GM19468 (cell line): ENCODE data around the gene PCDHGA5.
"Not testable (repeated sequence)": the region's sequence is repeated elsewhere in the genome, so short reads cannot be mapped to it uniquely, and the experiment has no call there.

Source experiments
- ATAC-seq: cut with Tn5 transposase; IDR thresholded peaks from one replicate; pipeline ENCODE4 v1.9.1; 2021; ENCODE audit warnings: mild to moderate bottlenecking, moderate library complexity, moderate number of reproducible peaks; ENCODE audit not compliant: unreplicated experiment; ENCODE audit errors: extremely low read depth

PCDHGA5 gene

GRCh38 chr5:141349917-141350619 is 13.9 kb upstream of the PCDHGA5 start, which contains the start of gene PCDHGB1:
Gene PCDHGB1, plus strand, starts transcription at chr5:141350099. Its CDS starts 162 bp downstream, at chr5:141350261.
- ATAC-seq, result no peak

GRCh38 chr5:141351591-141351990 is 12.4 kb upstream of the PCDHGA5 start:
- no peak for ATAC-seq

GRCh38 chr5:141354900-141355469 is 9.0 kb upstream of the PCDHGA5 start, which contains the start of gene PCDHGA4:
Gene PCDHGA4, plus strand, starts transcription at chr5:141355021. Its CDS starts 87 bp downstream, at chr5:141355108.
- no peak for ATAC-seq

- no peak for ATAC-seq
Observed at GRCh38 chr5:141355641-141356040, 8.3 kb upstream of the PCDHGA5 start.

- ATAC-seq, result no peak
Observed at GRCh38 chr5:141356133-141356532, 7.8 kb upstream of the PCDHGA5 start.

GRCh38 chr5:141356950-141357349 is 7.0 kb upstream of the PCDHGA5 start:
- no peak for ATAC-seq

GRCh38 chr5:141359790-141360426 is 4.1 kb upstream of the PCDHGA5 start, which contains the start of gene PCDHGB2:
Gene PCDHGB2, plus strand, starts transcription at chr5:141359994. Its CDS starts 142 bp downstream, at chr5:141360136.
- no peak for ATAC-seq

GRCh38 chr5:141360685-141361084 is 3.3 kb upstream of the PCDHGA5 start:
- ATAC-seq, result no peak

- no peak for ATAC-seq
Observed at GRCh38 chr5:141362719-141363118, 1.2 kb upstream of the PCDHGA5 start.

GRCh38 chr5:141366016-141366896 is 2.3 kb downstream of the PCDHGA5 start:
- no peak for ATAC-seq

- peak; percentile 90 for ATAC-seq
Observed at GRCh38 chr5:141369994-141370848, 6.3 kb downstream of the PCDHGA5 start, which contains the start of gene PCDHGB3. Gene PCDHGB3, plus strand, starts transcription at chr5:141370242. Its CDS starts 153 bp downstream, at chr5:141370395.

GRCh38 chr5:141371572-141372475 is 7.9 kb downstream of the PCDHGA5 start:
- no peak for ATAC-seq

- ATAC-seq, result no peak
Observed at GRCh38 chr5:141373673-141374317, 9.8 kb downstream of the PCDHGA5 start, which contains the start of gene PCDHGA6. Gene PCDHGA6, plus strand, starts transcription at chr5:141373891. Its CDS starts 193 bp downstream, at chr5:141374084.

GRCh38 chr5:141374627-141375026 is 10.7 kb downstream of the PCDHGA5 start:
- ATAC-seq, result no peak

- ATAC-seq, result not testable (repeated sequence)
Observed at GRCh38 chr5:141375444-141376155, 11.6 kb downstream of the PCDHGA5 start.

- ATAC-seq, result no peak
Observed at GRCh38 chr5:141382469-141383294, 18.7 kb downstream of the PCDHGA5 start, which contains the start of gene PCDHGA7. Gene PCDHGA7, plus strand, starts transcription at chr5:141382742. Its CDS starts 158 bp downstream, at chr5:141382900.
